H1 (cell line): ENCODE measurements around the gene PTPRT. TPM values are rescaled to one million over a fixed set of nuclear protein-coding genes. Genes with fewer than 3 reads are reported as not detected.

Source experiments
- CTCF ChIA-PET: fragments of 300-600 bp; sonication (Branson Sonifier 250); formaldehyde crosslinking; loops from one replicate; lab custom pipeline; 2021; ENCODE audit not compliant: partially characterized antibody; lab: Charles Lee
- POLR2A ChIA-PET: fragments of 300-600 bp; sonication (Branson Sonifier 250); formaldehyde crosslinking; loops from one replicate; lab custom pipeline; 2021; ENCODE audit warnings: inconsistent platforms; ENCODE audit not compliant: partially characterized antibody; lab: Charles Lee
- DNase-seq, 2 experiments: peaks; one replicate each; pipeline versions ENCODE4 v3.0.0 to v3.0.0-alpha.2; 2010 to 2022; ENCODE audit warnings: low spot score in 2 of 2, low read depth in 1 of 2, mixed read lengths in 1 of 2
- FAIRE-seq: peaks from 2 replicates; lab custom pipeline; 2011; peaks lifted over from hg19 to GRCh38; lab: Jason Lieb, UNC
- H2AFZ ChIP-seq: 2 replicates; pipeline ENCODE4 v1.8.1; 2012; ENCODE audit warnings: low read length, inconsistent platforms
- H2AK5ac ChIP-seq: 2 replicates; pipeline ENCODE4 v1.6.1; 2013; ENCODE audit warnings: low read depth, low read length
- H2BK120ac ChIP-seq: replicated peaks from 2 replicates; pipeline ENCODE3; 2013; ENCODE audit warnings: low read depth, low read length, inconsistent platforms
- H2BK12ac ChIP-seq: 2 replicates; pipeline ENCODE4 v1.6.1; 2013; ENCODE audit warnings: low read depth, low read length
- H2BK15ac ChIP-seq: 2 replicates; pipeline ENCODE4 v1.6.1; 2013; ENCODE audit warnings: low read length
- H2BK20ac ChIP-seq: 2 replicates; pipeline ENCODE4 v1.6.1; 2013; ENCODE audit warnings: low read length
- H2BK5ac ChIP-seq: 2 replicates; pipeline ENCODE4 v1.6.1; 2013; ENCODE audit warnings: low read depth, low read length
- H3K14ac ChIP-seq: 2 replicates; pipeline ENCODE4 v1.6.1; 2013; ENCODE audit warnings: inconsistent platforms; ENCODE audit not compliant: insufficient read length
- H3K18ac ChIP-seq: 2 replicates; pipeline ENCODE4 v1.6.1; 2013; ENCODE audit warnings: low read length; ENCODE audit errors: extremely low read depth
- H3K23ac ChIP-seq: 2 replicates; pipeline ENCODE4 v1.6.1; 2013; ENCODE audit warnings: inconsistent platforms; ENCODE audit not compliant: insufficient read length
- H3K23me2 ChIP-seq: 2 replicates; pipeline ENCODE4 v1.6.1; 2013; ENCODE audit warnings: low read depth, low read length
- H3K27ac ChIP-seq: 2 replicates; pipeline ENCODE4 v1.6.1; 2011; ENCODE audit warnings: low read depth, low read length, inconsistent platforms
- H3K27me3 ChIP-seq, 4 experiments: replicated peaks in 1 of 4; 1 replicate in 1 of 4; 2 replicates in 3 of 4; pipeline versions ENCODE4 v1.6.1 to v1.8.1; 2011 to 2013; ENCODE audit warnings: low read length in 3 of 4, mild to moderate bottlenecking in 3 of 4, inconsistent platforms in 2 of 4, mixed read lengths in 2 of 4, moderate library complexity in 1 of 4; ENCODE audit not compliant: control insufficient read depth in 3 of 4, insufficient read depth in 3 of 4; ENCODE audit errors: extremely low read depth in 1 of 4
- H3K36me3 ChIP-seq, 4 experiments: 2 replicates each; pipeline versions ENCODE4 v1.6.1 to v1.8.1; 2011 to 2013; ENCODE audit warnings: mild to moderate bottlenecking in 4 of 4, low read length in 3 of 4, moderate library complexity in 2 of 4, control low read depth in 1 of 4, inconsistent platforms in 1 of 4; ENCODE audit not compliant: insufficient read depth in 4 of 4, control insufficient read depth in 2 of 4
- H3K4ac ChIP-seq: replicated peaks from 2 replicates; pipeline ENCODE3; 2013; ENCODE audit warnings: low read length, low read depth, mixed read lengths, inconsistent platforms; ENCODE audit not compliant: insufficient read length
- H3K4me1 ChIP-seq, 4 experiments: replicated peaks in 1 of 4; 1 replicate in 1 of 4; 2 replicates in 3 of 4; pipeline versions ENCODE4 v1.6.1 to v1.8.1; 2011 to 2013; ENCODE audit warnings: low read length in 3 of 4, inconsistent platforms in 2 of 4, mixed read lengths in 1 of 4; ENCODE audit not compliant: insufficient read depth in 4 of 4, control insufficient read depth in 3 of 4
- H3K4me2 ChIP-seq, 2 experiments: 2 replicates each; pipeline versions ENCODE4 v1.6.1 to v1.8.1; 2011 to 2013; ENCODE audit warnings: low read depth in 2 of 2, low read length in 2 of 2, control low read depth in 1 of 2, inconsistent platforms in 1 of 2, mild to moderate bottlenecking in 1 of 2; ENCODE audit not compliant: insufficient read depth in 1 of 2
- H3K4me3 ChIP-seq, 4 experiments: fragments of 200-600, 300-600 bp in 1 of 4; sonication (generic), shearing (Covaris generic), sonication (Bioruptor Twin) in 1 of 4; 2 replicates each; pipeline versions ENCODE4 v1.5.1 to v1.8.1; 2011 to 2016; ENCODE audit warnings: low read length in 4 of 4, low read depth in 3 of 4, control low read depth in 2 of 4, inconsistent platforms in 2 of 4, mild to moderate bottlenecking in 2 of 4, mixed read lengths in 1 of 4, moderate library complexity in 1 of 4; ENCODE audit not compliant: insufficient read depth in 2 of 4; ENCODE audit errors: extremely low read depth in 1 of 4
- H3K56ac ChIP-seq: replicated peaks from 2 replicates; pipeline ENCODE3; 2013; ENCODE audit warnings: low read depth, mild to moderate bottlenecking, mixed read lengths, low read length, inconsistent platforms; ENCODE audit not compliant: insufficient read length
- H3K79me1 ChIP-seq: 2 replicates; pipeline ENCODE4 v1.6.1; 2013; ENCODE audit warnings: low read depth, low read length, control low read depth
- H3K79me2 ChIP-seq, 2 experiments: 2 replicates each; pipeline versions ENCODE4 v1.6.1 to v1.8.1; 2012 to 2013; ENCODE audit warnings: low read length in 2 of 2, mild to moderate bottlenecking in 2 of 2, inconsistent platforms in 1 of 2; ENCODE audit not compliant: insufficient read depth in 2 of 2, control insufficient read depth in 1 of 2
- H3K9ac ChIP-seq, 4 experiments: replicated peaks in 1 of 4; 1 replicate in 1 of 4; 2 replicates in 3 of 4; pipeline versions ENCODE4 v1.6.1 to v1.8.1; 2011 to 2013; ENCODE audit warnings: low read depth in 3 of 4, low read length in 3 of 4, control low read depth in 2 of 4, mild to moderate bottlenecking in 2 of 4, moderate library complexity in 2 of 4, inconsistent platforms in 1 of 4; ENCODE audit errors: extremely low read depth in 1 of 4
- H3K9me3 ChIP-seq, 2 experiments: 2 replicates each; pipeline versions ENCODE4 v1.6.1 to v1.8.1; 2012 to 2013; ENCODE audit warnings: mild to moderate bottlenecking in 2 of 2, moderate library complexity in 2 of 2, control low read depth in 1 of 2, inconsistent platforms in 1 of 2, low read depth in 1 of 2, low read length in 1 of 2, mixed read lengths in 1 of 2; ENCODE audit not compliant: insufficient read depth in 2 of 2
- H4K20me1 ChIP-seq, 2 experiments: replicated peaks in 1 of 2; 2 replicates each; pipeline versions ENCODE3 to v1.8.1; 2011 to 2013; ENCODE audit warnings: inconsistent platforms in 2 of 2, low read length in 2 of 2, mild to moderate bottlenecking in 1 of 2; ENCODE audit not compliant: insufficient read depth in 2 of 2, control insufficient read depth in 1 of 2
- H4K5ac ChIP-seq: 2 replicates; pipeline ENCODE4 v1.6.1; 2013; ENCODE audit warnings: low read length, low read depth, mixed read lengths, inconsistent platforms; ENCODE audit not compliant: insufficient read length
- H4K8ac ChIP-seq: 2 replicates; pipeline ENCODE4 v1.8.0; 2013; ENCODE audit warnings: mild to moderate bottlenecking, moderate library complexity, low read length, inconsistent platforms; ENCODE audit not compliant: insufficient read depth; ENCODE audit errors: extremely low read depth
- H4K91ac ChIP-seq: replicated peaks from 2 replicates; pipeline ENCODE3; 2013; ENCODE audit warnings: low read length, mixed read lengths, inconsistent platforms; ENCODE audit not compliant: insufficient read length
- GABPA ChIP-seq: IDR thresholded peaks from 2 replicates; pipeline ENCODE4 v1.6.1; 2011; ENCODE audit warnings: mild to moderate bottlenecking, low read length, moderate library complexity, borderline replicate concordance; ENCODE audit not compliant: insufficient read depth
- RAD21 ChIP-seq, 2 experiments: IDR thresholded peaks in 1 of 2; conservative IDR thresholded peaks in 1 of 2; 2 replicates each; pipeline ENCODE4 v1.6.1; 2011; ENCODE audit warnings: low read depth in 2 of 2, low read length in 2 of 2, improper control_type of control experiment in 1 of 2, inconsistent platforms in 1 of 2, mild to moderate bottlenecking in 1 of 2, moderate library complexity in 1 of 2
- SRF ChIP-seq: IDR thresholded peaks from 2 replicates; pipeline ENCODE4 v1.6.1; 2011; ENCODE audit warnings: mild to moderate bottlenecking, low read depth, low read length, moderate library complexity
- TBP ChIP-seq: IDR thresholded peaks from 2 replicates; pipeline ENCODE4 v1.6.1; 2011; ENCODE audit warnings: low read depth, low read length, improper control_type of control experiment
- WGBS, 2 experiments: shearing (Covaris generic) in 1 of 2; methylation state at CpG; one replicate each; pipeline versions ENCODE4 v1.1.6 to v1.1.7; 2013 to 2015; ENCODE audit warnings: low lambda C conversion rate in 2 of 2, mixed read lengths in 2 of 2, inconsistent platforms in 1 of 2, low coverage in 1 of 2, missing lambda C conversion rate in 1 of 2; ENCODE audit not compliant: insufficient replicate concordance in 2 of 2, insufficient coverage in 1 of 2, insufficient read length in 1 of 2; ENCODE audit errors: extremely low coverage in 1 of 2, missing lambda C conversion rate in 1 of 2; 5-methylcytosine and 5-hydroxymethylcytosine counted together
- polyA plus RNA-seq, 7 experiments: library from polyadenylated mRNA; depleted of rRNA in 3 of 7; stranded (reverse) in 5 of 7; unstranded in 2 of 7; fragments of >200 nt in 5 of 7; fragments of 200-250 nt in 2 of 7; gene quantifications; 1 replicate in 5 of 7; 2 replicates in 1 of 7; 4 replicates in 1 of 7; pipeline versions ENCODE4 v1.2.1 to v1.2.3, GENCODE V29; 2011 to 2013; ENCODE audit warnings: missing spikeins in 2 of 7, mixed read lengths in 2 of 7
- total RNA-seq: library from RNA; stranded (reverse); fragmentation: NEBNext Ultra II Directional; extraction: Animal tissue kit (Norgen Biotek cat#: 25700); gene quantifications from 2 replicates; pipeline ENCODE4 v1.2.1, GENCODE V29; 2021
- TF ChIP-seq, protein P1 (sequence below), 3 experiments: IDR thresholded peaks; 1 replicate in 2 of 3; 2 replicates in 1 of 3; pipeline versions ENCODE4 v1.5.1 to v1.6.1; 2011; ENCODE audit warnings: low read length in 3 of 3, mild to moderate bottlenecking in 3 of 3, inconsistent platforms in 2 of 3, low read depth in 1 of 3, moderate library complexity in 1 of 3; ENCODE audit not compliant: insufficient read depth in 1 of 3; ENCODE audit errors: control extremely low read depth in 1 of 3

Gene PTPRT
- total and polyA plus RNA-seq, 2 of the 8 experiments (the other 6 are each of a cell fraction or from before 2014, with no cell fraction given), result 0.33 to 1.8 TPM

GRCh38 chr20:42161228-42161829 is 1028.4 kb downstream of the PTPRT start:
- Histone ChIP-seq H2AK5ac (no peak overlapping the region), H3K18ac (no peak overlapping the region), H3K79me2 (no peaks in the 10 kb centered on the region), H2BK20ac (no peak overlapping the region), H4K20me1 (no peaks in the 10 kb centered on the region), H4K8ac (no peak overlapping the region), H2BK15ac (no peak overlapping the region), H3K4me3 (no peak overlapping the region), H2BK120ac (no peak overlapping the region), H3K27ac (no peak overlapping the region), H3K9me3 (no peaks in the 10 kb centered on the region), H2BK12ac (no peak overlapping the region), H3K4ac (no peak overlapping the region), H3K27me3 (no peaks in the 10 kb centered on the region; a peak in 2 of 7 replicates), H3K36me3 (no peaks in the 10 kb centered on the region), H4K5ac (no peak overlapping the region), H2AFZ (no peak overlapping the region), H3K23ac (no peak overlapping the region), H3K79me1 (no peaks in the 10 kb centered on the region), H3K23me2 (no peaks in the 10 kb centered on the region), H3K4me1 (peaks cover 0 to 3% (median 0%) of the 10 kb centered on the region in 4 experiments; a peak in 2 of 7 replicates), H4K91ac (no peak overlapping the region), H3K14ac (no peak overlapping the region), H3K56ac (no peak overlapping the region), H2BK5ac (no peak overlapping the region), H3K4me2 (no peak overlapping the region), H3K9ac (no peak overlapping the region)
- 95% methylated on average over 14 of the region's 14 CpGs; no CpG with 5 or more reads in 1 of the 2 experiments for WGBS, 2 experiments
- ChIA-PET POLR2A (no interaction called here), CTCF (interaction anchor here (0.6 to 1.7 kb wide), 6 partner anchors 8 to 1025 kb away, joined by 3 to 5 read pairs (median 4); no protein-coding TSS in a partner anchor)
- FAIRE-seq (no peak), DNase-seq (no peak)
- TF ChIP-seq RAD21 (IDR thresholded peaks at IDR 0.05 in 1 of 2, conservative IDR thresholded peaks at IDR 0.05 in 1 of 2; ENCODE audit: low read depth in 2 of 2, low read length in 2 of 2) (peak; percentile 51 to 58), SRF (no peak), GABPA (no peak), TBP (no peak)
- TF ChIP-seq, protein P1, sequence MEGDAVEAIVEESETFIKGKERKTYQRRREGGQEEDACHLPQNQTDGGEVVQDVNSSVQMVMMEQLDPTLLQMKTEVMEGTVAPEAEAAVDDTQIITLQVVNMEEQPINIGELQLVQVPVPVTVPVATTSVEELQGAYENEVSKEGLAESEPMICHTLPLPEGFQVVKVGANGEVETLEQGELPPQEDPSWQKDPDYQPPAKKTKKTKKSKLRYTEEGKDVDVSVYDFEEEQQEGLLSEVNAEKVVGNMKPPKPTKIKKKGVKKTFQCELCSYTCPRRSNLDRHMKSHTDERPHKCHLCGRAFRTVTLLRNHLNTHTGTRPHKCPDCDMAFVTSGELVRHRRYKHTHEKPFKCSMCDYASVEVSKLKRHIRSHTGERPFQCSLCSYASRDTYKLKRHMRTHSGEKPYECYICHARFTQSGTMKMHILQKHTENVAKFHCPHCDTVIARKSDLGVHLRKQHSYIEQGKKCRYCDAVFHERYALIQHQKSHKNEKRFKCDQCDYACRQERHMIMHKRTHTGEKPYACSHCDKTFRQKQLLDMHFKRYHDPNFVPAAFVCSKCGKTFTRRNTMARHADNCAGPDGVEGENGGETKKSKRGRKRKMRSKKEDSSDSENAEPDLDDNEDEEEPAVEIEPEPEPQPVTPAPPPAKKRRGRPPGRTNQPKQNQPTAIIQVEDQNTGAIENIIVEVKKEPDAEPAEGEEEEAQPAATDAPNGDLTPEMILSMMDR (IDR thresholded peaks at IDR 0.05; ENCODE audit: control extremely low read depth in 1 of 3, insufficient read depth in 1 of 3, low read depth in 1 of 3, low read length in 3 of 3), result peak in 2 of 3 experiments; percentile 31 to 32; a peak in 2 of 4 replicates
